Gastroesophageal sphincter (tissue), 4 donors: Measurements from ENCODE around the gene WNT1. TPM values are rescaled to one million over a fixed set of nuclear protein-coding genes. Genes with fewer than 3 reads are reported as not detected.

Source experiments
- ATAC-seq: fragments of 150-250 bp; one replicate; pipeline ENCODE4 v1.9.1; 2016; ENCODE audit warnings: mild to moderate bottlenecking, moderate library complexity
- H3K27ac ChIP-seq, 4 donors: fragments of 200-600 bp; sonication (generic) in 3 of 4; 1 replicate in 3 of 4; 2 replicates in 1 of 4; pipeline ENCODE4 v1.5.1; 2016 to 2019
- H3K27me3 ChIP-seq: fragments of 200-600 bp; sonication (generic); one replicate; pipeline ENCODE4 v1.5.1; 2019
- H3K36me3 ChIP-seq, 2 donors: fragments of 200-600 bp; sonication (generic); one replicate each; pipeline ENCODE4 v1.5.1; 2019; ENCODE audit warnings: control low read depth in 1 of 2
- H3K4me1 ChIP-seq, 3 donors: fragments of 200-600 bp; sonication (generic); 1 replicate in 2 of 3; 2 replicates in 1 of 3; pipeline ENCODE4 v1.5.1; 2016 to 2019; ENCODE audit warnings: control low read depth in 2 of 3
- H3K4me3 ChIP-seq, 2 donors: fragments of 200-600 bp; sonication (generic); one replicate each; pipeline ENCODE4 v1.5.1; 2019; ENCODE audit warnings: mild to moderate bottlenecking in 1 of 2, moderate library complexity in 1 of 2
- H3K9me3 ChIP-seq, 3 donors: fragments of 200-600 bp; sonication (generic); one replicate each; pipeline ENCODE4 v1.5.1; 2017 to 2019; ENCODE audit warnings: control low read depth in 2 of 3
- CTCF ChIP-seq, 4 experiments: fragments of 200-600 bp in 2 of 4; fragments of 450-650 bp in 2 of 4; sonication (generic) in 1 of 4; IDR thresholded peaks; one replicate each; pipeline ENCODE4 v1.5.1; 2017 to 2019; ENCODE audit warnings: antibody characterized with exemption in 4 of 4, mild to moderate bottlenecking in 2 of 4, moderate library complexity in 2 of 4
- EP300 ChIP-seq: sonication (generic); formaldehyde crosslinking; IDR thresholded peaks from one replicate; pipeline ENCODE4 v1.6.1; 2017; ENCODE audit warnings: antibody characterized with exemption, mild to moderate bottlenecking
- POLR2A ChIP-seq, 2 donors: fragments of 450-650 bp; IDR thresholded peaks; one replicate each; pipeline ENCODE4 v1.6.1; 2017; ENCODE audit warnings: antibody characterized with exemption in 2 of 2, mild to moderate bottlenecking in 2 of 2, moderate library complexity in 1 of 2
- POLR2AphosphoS5 ChIP-seq: sonication (generic); formaldehyde crosslinking; IDR thresholded peaks from one replicate; pipeline ENCODE4 v1.6.1; 2017; ENCODE audit warnings: antibody characterized with exemption
- WGBS, 2 donors: methylation state at CpG; one replicate each; pipeline ENCODE4 v1.1.5; 2018; ENCODE audit warnings: low coverage in 1 of 2; 5-methylcytosine and 5-hydroxymethylcytosine counted together
- total RNA-seq, 4 donors: library from RNA; depleted of rRNA; stranded (reverse); fragments of >200 nt; gene quantifications; one replicate each; pipeline ENCODE4 v1.1.0, GENCODE V29; 2016

The WNT1 gene
- total RNA-seq, 4 donors from 2014 or later, result not detected

DNA sequence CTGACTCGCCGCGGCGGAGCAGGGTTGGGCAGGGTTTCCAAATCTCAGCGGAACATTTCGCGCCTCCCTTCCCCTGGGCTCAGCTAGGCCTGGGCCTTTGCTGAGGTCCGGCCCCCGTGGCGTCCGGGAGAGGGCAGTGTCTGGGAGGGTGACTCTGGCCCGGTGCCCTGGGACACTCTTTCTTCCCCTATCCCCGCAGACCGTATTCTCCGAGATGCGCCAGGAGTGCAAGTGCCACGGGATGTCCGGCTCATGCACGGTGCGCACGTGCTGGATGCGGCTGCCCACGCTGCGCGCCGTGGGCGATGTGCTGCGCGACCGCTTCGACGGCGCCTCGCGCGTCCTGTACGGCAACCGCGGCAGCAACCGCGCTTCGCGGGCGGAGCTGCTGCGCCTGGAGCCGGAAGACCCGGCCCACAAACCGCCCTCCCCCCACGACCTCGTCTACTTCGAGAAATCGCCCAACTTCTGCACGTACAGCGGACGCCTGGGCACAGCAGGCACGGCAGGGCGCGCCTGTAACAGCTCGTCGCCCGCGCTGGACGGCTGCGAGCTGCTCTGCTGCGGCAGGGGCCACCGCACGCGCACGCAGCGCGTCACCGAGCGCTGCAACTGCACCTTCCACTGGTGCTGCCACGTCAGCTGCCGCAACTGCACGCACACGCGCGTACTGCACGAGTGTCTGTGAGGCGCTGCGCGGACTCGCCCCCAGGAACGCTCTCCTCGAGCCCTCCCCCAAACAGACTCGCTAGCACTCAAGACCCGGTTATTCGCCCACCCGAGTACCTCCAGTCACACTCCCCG is 3.0 kb downstream of the WNT1 start:
- TF ChIP-seq EP300 (no peak), POLR2A (IDR thresholded peaks at IDR 0.05) (no peak), POLR2AphosphoS5 (no peak), CTCF (IDR thresholded peaks at IDR 0.05) (no peak)
- Histone ChIP-seq H3K4me1 (peaks cover 0 to 44% (median 38%) of the 10 kb centered on the region in 3 donors), H3K9me3 (no peaks in the 10 kb centered on the region), H3K27me3 (peaks cover 95% of the 10 kb centered on the region), H3K36me3 (no peaks in the 10 kb centered on the region), H3K27ac (no peak overlapping the region), H3K4me3 (peak overlapping the region in 1 of 2 donors; percentile 42)
- ATAC-seq, result no peak
- whole genome bisulfite sequencing, 2 donors, result 2% methylated on average over 10 of the region's 91 CpGs; no CpG with 5 or more reads in 1 of the 2 donors

DNA sequence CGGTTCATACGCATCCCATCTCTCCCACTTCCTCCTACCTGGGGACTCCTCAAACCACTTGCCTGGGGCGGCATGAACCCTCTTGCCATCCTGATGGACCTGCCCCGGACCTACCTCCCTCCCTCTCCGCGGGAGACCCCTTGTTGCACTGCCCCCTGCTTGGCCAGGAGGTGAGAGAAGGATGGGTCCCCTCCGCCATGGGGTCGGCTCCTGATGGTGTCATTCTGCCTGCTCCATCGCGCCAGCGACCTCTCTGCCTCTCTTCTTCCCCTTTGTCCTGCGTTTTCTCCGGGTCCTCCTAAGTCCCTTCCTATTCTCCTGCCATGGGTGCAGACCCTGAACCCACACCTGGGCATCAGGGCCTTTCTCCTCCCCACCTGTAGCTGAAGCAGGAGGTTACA is 3.6 kb downstream of the WNT1 start:
- ATAC-seq, result no peak
- Histone ChIP-seq H3K9me3 (no peaks in the 10 kb centered on the region), H3K4me3 (no peak overlapping the region), H3K27me3 (peaks cover 95% of the 10 kb centered on the region), H3K4me1 (peaks cover 0 to 44% (median 38%) of the 10 kb centered on the region in 3 donors), H3K36me3 (no peaks in the 10 kb centered on the region), H3K27ac (no peak overlapping the region)
- TF ChIP-seq POLR2AphosphoS5 (no peak), EP300 (no peak), CTCF (IDR thresholded peaks at IDR 0.05) (no peak), POLR2A (IDR thresholded peaks at IDR 0.05) (no peak)
- 4 to 16% methylated on average over 8 to 9 of the region's 13 CpGs for WGBS, 2 donors

GRCh38 chr12:48982397-48983080 is 4.4 kb downstream of the WNT1 start:
- H3K4me1 ChIP-seq, result peaks cover 0 to 43% (median 38%) of the 10 kb centered on the region in 3 donors
- ATAC-seq, result no peak
- no peak overlapping the region for H3K27ac ChIP-seq
- H3K36me3 ChIP-seq, result no peaks in the 10 kb centered on the region
- WGBS, 2 donors, result 55 to 56% methylated on average over 3 to 4 of the region's 6 CpGs
- peaks cover 95% of the 10 kb centered on the region for H3K27me3 ChIP-seq
- no peaks in the 10 kb centered on the region for H3K9me3 ChIP-seq
- H3K4me3 ChIP-seq, result no peak overlapping the region
- TF ChIP-seq EP300, result no peak
- TF ChIP-seq POLR2A (IDR thresholded peaks at IDR 0.05), result no peak
- no peak for TF ChIP-seq POLR2AphosphoS5
- no peak for TF ChIP-seq CTCF (IDR thresholded peaks at IDR 0.05)

DNA sequence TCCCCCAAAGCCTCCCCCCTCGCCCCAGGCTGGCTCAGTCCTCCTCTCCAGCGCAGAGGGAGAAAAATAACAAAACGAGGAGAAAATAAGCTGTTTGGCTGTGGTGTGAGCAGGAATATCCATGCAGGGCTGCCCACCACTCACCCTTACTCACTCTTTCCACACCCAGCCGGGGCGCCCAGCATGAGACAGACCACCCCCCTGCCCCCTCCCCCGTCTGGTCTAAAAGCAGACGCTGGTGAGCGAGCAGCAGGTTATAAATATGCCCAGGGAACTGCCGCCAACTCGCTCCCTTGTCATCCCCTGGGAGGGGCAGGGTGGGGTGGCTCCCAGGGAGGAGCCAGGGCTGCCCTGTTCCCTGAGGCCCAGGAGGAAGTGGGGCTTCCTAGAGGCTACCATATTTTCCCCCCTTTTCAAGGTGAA is 7.4 kb downstream of the WNT1 start:
- H3K4me3 ChIP-seq, result no peak overlapping the region
- H3K9me3 ChIP-seq, result no peaks in the 10 kb centered on the region
- ATAC-seq, result no peak
- H3K36me3 ChIP-seq, result no peaks in the 10 kb centered on the region
- TF ChIP-seq EP300 (no peak), CTCF (IDR thresholded peaks at IDR 0.05) (no peak), POLR2A (IDR thresholded peaks at IDR 0.05) (no peak), POLR2AphosphoS5 (no peak)
- H3K27me3 ChIP-seq, result peaks cover 95% of the 10 kb centered on the region
- peaks cover 0 to 19% (median 12%) of the 10 kb centered on the region in 3 donors for H3K4me1 ChIP-seq
- no peak overlapping the region for H3K27ac ChIP-seq
- WGBS, 2 donors, result 17% methylated on average over 5 of the region's 10 CpGs; no CpG with 5 or more reads in 1 of the 2 donors
